DOHH2 (cell line): ENCODE data around the gene NET1.
"Not testable (repeated sequence)": the region's sequence is repeated elsewhere in the genome, so short reads cannot be mapped to it uniquely, and the experiment has no call there.

Experiments
- CTCF ChIP-seq: fragments of 200-600 bp; sonication (generic); IDR thresholded peaks from one replicate; pipeline ENCODE4 v1.5.1; 2014; ENCODE audit warnings: antibody characterized with exemption, mild to moderate bottlenecking, low read depth, low read length; ENCODE audit not compliant: poor library complexity, severe bottlenecking
- EZH2phosphoT487 ChIP-seq: fragments of 200-600 bp; sonication (generic); IDR thresholded peaks from 2 replicates; pipeline ENCODE4 v1.6.1; 2017; ENCODE audit warnings: borderline replicate concordance, mild to moderate bottlenecking, antibody characterized with exemption, low read length, moderate library complexity, mixed read lengths

DNA sequence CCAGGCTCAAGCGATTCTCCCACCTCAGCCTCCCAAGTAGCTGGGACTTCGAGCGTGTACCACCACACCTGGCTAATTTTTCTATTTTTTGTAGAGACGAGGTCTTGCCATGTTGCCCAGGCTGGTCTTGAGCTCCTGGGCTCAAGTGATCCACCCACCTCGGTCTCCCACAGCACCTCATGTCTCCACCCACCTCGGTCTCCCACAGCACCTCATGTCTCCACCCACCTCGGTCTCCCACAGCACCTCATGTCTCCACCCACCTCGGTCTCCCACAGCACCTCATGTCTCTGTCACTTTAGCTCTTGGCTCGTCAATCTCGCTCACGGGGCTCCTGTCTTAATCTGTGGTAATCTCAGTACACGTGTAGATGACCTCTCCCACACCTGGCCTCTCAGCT is 32.0 kb upstream of the NET1 start:
- TF ChIP-seq CTCF, EZH2phosphoT487: not testable (repeated sequence)
